Activated CD4-positive, alpha-beta memory T cell treated with anti-CD3 and anti-CD28 coated beads, Interleukin-2, amount 10 ng/mL, durations not matched to agents 7 days and 5 days (primary cell): ENCODE results near the gene PYDC1. TPM values are rescaled to one million over a fixed set of nuclear protein-coding genes. Genes with fewer than 3 reads are reported as not detected.
A peak's percentile ranks its signal among the peaks of the same experiment; 100 is the strongest.

Source experiments
- CTCF ChIA-PET: fragments of 350-600 bp; sonication (Branson Sonifier 250); formaldehyde crosslinking; loops from one replicate; lab custom pipeline; 2021; ENCODE audit warnings: antibody characterized with exemption, inconsistent platforms; lab: Charles Lee
- POLR2A ChIA-PET: fragments of 350-600 bp; sonication (Branson Sonifier 250); formaldehyde crosslinking; loops from one replicate; lab custom pipeline; 2021; ENCODE audit warnings: antibody characterized with exemption; lab: Charles Lee
- DNase-seq: peaks from one replicate; pipeline ENCODE4 v3.0.0-alpha.2; 2020
- H3K27ac Mint-ChIP-seq: one replicate; pipeline ENCODE4 v1.8.0; 2021; ENCODE audit warnings: mild to moderate bottlenecking, mixed read lengths
- H3K27me3 Mint-ChIP-seq: one replicate; pipeline ENCODE4 v1.8.0; 2021; ENCODE audit warnings: mixed read lengths
- H3K36me3 Mint-ChIP-seq: one replicate; pipeline ENCODE4 v1.8.0; 2021; ENCODE audit warnings: low read depth, mixed read lengths
- H3K4me1 Mint-ChIP-seq: one replicate; pipeline ENCODE4 v1.8.0; 2021; ENCODE audit warnings: mixed read lengths
- H3K4me3 Mint-ChIP-seq: one replicate; pipeline ENCODE4 v1.8.0; 2021; ENCODE audit warnings: mild to moderate bottlenecking, mixed read lengths
- H3K9me3 Mint-ChIP-seq: one replicate; pipeline ENCODE4 v1.8.0; 2021; ENCODE audit warnings: mixed read lengths
- total RNA-seq, 2 experiments: library from RNA; stranded (reverse); gene quantifications; one replicate each; pipeline ENCODE4 v1.2.3, GENCODE V29; 2021

PYDC1 gene
- not detected for total RNA-seq

DNA sequence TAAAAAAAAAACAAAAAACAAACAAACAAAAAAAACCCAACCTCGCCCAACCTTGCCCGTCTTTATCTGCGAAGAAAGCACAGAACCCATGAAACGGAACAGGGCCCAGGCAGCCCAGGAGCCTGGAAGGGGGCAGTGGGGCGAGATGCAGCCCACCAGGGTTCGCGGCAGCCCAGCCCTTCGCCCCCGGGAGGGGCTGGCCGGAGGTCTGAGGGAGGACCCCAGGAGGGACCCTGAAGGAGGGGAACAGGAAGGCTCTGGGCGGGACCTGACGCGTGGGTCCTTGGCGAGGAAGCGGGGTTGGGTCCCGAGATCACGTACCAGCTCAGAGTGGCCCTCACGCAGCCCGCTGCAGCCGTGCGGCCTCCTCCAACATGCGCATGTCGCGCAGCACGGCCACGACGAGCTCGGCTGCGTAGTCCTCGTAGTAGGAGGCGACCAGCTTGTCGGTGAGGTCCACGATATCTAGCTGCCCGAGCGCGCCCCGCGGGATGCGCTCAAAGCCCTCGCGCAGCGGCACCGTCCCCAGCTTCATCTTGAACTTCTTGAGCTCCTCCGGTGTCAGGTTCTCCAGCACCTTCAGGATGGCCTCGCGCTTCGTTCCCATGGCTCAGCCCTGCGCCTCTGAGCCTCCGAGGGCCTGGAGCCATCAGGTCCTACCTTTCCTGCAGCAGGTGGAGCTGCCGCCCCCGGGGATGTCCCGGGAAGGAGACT lies at the start of gene PYDC1:
TSS of gene PYDC1 (minus strand) at position 714 of the 714 bp plus-strand sequence. CDS start at position 607, 107 bp downstream.
- CTCF ChIA-PET, result interaction anchor here (0.7 to 2.9 kb wide), 4 partner anchors 13 to 41 kb away, joined by 3 to 10 read pairs (median 6); no protein-coding TSS in a partner anchor
- peak; percentile 23 for DNase-seq
- Mint-ChIP-seq H3K4me3 (peak within 1 kb of the TSS; percentile 41), H3K36me3 (no peaks in the 10 kb centered on the region), H3K4me1 (peaks cover 26% of the 10 kb centered on the region), H3K27ac (no peak within 1 kb of the TSS), H3K9me3 (no peaks in the 10 kb centered on the region), H3K27me3 (peaks cover 57% of the 10 kb centered on the region)
- POLR2A ChIA-PET, result interaction anchor here (0.5 to 4.6 kb wide), 9 partner anchors 8 to 214 kb away, joined by 3 to 45 read pairs (median 3); partner anchors contain the start of genes FUS and PYCARD

DNA sequence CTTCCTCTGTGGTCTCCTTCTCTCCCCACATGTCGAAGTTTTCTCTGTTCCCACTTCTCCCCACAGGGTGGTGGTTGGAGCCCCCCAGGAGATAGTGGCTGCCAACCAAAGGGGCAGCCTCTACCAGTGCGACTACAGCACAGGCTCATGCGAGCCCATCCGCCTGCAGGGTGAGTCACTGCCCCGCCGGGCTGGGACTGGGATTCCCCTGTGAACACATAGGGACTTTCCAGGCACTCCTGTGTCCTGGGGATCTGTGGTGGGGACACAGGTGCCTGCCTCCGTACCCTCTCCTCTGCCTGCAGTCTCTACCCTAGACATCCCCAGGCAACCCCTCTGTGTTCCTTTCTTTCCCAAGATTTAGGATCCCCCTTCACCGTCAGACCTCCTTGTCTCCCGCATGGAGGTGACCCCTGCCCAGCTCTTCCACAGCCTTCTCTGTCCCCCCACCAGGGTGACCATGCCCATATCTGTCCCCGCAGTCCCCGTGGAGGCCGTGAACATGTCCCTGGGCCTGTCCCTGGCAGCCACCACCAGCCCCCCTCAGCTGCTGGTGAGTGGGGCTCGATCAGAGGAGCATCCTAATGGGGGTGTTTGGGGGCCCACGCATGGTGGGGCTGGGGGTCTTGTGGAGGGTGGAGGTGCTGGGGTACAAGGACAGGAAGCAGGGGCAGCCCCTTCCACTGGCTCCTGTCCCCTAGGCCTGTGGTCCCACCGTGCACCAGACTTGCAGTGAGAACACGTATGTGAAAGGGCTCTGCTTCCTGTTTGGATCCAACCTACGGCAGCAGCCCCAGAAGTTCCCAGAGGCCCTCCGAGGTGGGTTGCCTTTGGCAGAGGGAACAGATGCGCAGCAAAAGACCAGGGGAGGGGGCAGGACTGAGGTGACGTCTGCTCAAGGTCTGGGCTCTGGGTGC lies 48.7 kb upstream of the PYDC1 start:
- peak; percentile 67 for DNase-seq
- CTCF ChIA-PET, result no interaction called here
- Mint-ChIP-seq H3K4me3 (peak overlapping the region; percentile 33), H3K9me3 (no peaks in the 10 kb centered on the region), H3K4me1 (peaks cover 57% of the 10 kb centered on the region), H3K36me3 (peaks cover 57% of the 10 kb centered on the region), H3K27me3 (no peaks in the 10 kb centered on the region), H3K27ac (peak overlapping the region; percentile 62)
- POLR2A ChIA-PET, result no interaction called here

DNA sequence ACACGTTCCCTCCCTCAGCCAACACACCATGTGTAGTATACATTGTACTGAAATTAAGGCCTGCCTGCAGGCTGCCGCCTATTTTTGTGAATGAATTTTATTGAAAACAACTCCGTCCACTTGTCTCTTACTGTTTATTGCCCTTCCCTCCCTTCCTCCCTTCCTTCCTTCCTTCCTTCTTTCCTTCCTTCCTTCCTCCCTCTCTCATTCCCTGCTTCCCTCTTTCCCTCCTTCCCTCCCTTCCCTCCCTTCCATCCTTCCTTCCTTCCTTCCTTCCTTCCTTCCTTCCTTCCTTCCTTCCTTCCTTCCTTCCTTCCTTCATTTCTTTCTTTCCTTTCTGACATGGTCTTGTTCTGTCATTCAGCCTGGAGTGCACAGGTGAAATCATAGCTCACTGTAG lies 45.1 kb upstream of the PYDC1 start:
- H3K4me1 Mint-ChIP-seq, result peaks cover 66% of the 10 kb centered on the region
- H3K9me3 Mint-ChIP-seq, result no peaks in the 10 kb centered on the region
- no peak for DNase-seq
- CTCF ChIA-PET, result no interaction called here
- peaks cover 38% of the 10 kb centered on the region for H3K36me3 Mint-ChIP-seq
- no peaks in the 10 kb centered on the region for H3K27me3 Mint-ChIP-seq
- H3K27ac Mint-ChIP-seq, result peak overlapping the region; percentile 11
- POLR2A ChIA-PET, result no interaction called here
- peak overlapping the region; percentile 39 for H3K4me3 Mint-ChIP-seq

DNA sequence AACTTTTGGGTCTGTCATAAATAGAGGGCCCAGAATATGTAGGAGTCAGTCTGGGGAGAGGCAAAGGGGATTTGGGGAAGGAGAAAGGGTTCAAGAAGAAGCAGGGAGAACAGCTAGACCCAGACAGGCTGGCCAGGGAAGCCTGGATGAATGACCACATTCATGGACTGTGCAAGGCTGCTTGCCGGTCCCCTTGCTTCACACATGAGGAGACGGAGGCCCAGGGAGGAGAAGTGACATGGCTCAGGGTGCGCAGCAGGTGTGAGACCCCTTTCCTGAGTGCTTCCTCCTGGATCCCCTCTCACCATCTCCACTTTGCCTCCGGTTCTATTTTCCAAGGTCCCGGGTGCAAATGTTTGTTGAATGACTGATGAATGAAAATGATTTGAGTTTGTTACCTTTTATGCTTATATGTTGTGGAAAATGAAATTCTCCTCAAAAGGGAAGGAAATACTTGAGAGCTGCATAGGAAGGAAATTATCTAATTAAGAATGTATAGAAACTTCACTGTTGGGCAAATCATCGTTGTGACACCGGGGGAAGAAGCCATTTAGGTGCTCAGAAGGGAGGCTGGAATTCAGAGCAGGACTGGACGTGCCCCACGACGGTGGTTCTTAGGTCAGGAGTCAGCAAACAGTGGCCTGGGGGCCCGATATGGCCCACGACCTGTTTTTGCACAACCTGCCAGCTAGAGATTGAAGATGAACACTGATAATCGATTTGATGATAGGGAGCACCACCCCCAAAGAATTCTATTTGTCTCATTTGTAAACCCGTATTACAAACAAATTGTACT lies 43.4 kb upstream of the PYDC1 start:
- Mint-ChIP-seq H3K9me3 (no peaks in the 10 kb centered on the region), H3K4me1 (peaks cover 63% of the 10 kb centered on the region), H3K27me3 (no peaks in the 10 kb centered on the region), H3K4me3 (peak overlapping the region; percentile 83), H3K36me3 (peaks cover 27% of the 10 kb centered on the region), H3K27ac (peak overlapping the region; percentile 74)
- DNase-seq, result no peak
- ChIA-PET POLR2A (interaction anchor here (0.6 to 1.3 kb wide), 5 partner anchors 11 to 81 kb away, joined by 3 to 4 read pairs (median 3); partner anchors contain the start of genes FUS and PYCARD), CTCF (no interaction called here)

DNA sequence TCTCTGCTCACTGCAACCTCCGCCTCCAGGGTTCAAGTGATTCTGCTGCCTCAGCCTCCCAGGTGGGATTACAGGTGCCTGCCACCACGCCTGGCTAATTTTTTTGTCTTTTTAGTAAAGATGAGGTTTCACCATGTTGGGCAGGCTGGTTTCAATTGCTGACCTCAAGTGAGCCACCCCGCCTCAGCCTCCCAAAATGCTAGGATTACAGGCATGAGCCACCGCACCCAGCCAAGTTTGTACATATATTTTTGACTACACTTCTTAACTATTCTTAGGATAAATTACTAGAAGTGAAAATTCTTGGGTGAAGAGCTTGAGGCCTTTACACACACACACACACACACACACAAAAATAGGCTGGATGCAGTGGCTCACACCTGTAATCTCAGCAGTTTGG lies 41.4 kb upstream of the PYDC1 start:
- peaks cover 67% of the 10 kb centered on the region for H3K4me1 Mint-ChIP-seq

DNA sequence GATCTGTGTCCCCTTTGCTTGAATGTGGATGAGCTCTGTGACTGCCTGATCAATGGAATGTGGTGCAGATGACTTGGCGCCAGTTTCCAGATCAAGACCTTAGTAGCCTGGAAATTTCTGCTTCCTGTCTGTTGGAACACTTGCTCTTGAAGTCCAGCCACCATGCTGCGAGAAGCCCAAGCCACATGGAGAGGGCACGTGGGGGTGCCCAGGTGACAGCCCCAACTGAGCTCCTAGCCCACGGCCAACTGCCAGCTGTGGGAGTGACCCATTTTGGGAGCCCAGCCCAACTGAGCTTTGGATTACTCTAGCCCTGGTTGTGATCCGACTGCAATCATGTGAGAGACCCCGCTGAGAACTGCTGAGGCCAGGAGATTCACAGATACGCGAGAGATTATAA lies 39.5 kb upstream of the PYDC1 start:
- Mint-ChIP-seq H3K27me3 (no peaks in the 10 kb centered on the region), H3K9me3 (no peaks in the 10 kb centered on the region), H3K36me3 (peaks cover 14% of the 10 kb centered on the region), H3K27ac (no peak overlapping the region), H3K4me1 (peaks cover 69% of the 10 kb centered on the region), H3K4me3 (no peak overlapping the region)
- CTCF ChIA-PET, result interaction anchor here (1.4 to 1.8 kb wide), 3 partner anchors 40 to 204 kb away, joined by 3 to 8 read pairs (median 5); partner anchors contain the start of gene PYDC1
- DNase-seq, result no peak
- POLR2A ChIA-PET, result interaction anchor here (0.7 to 1.0 kb wide), 2 partner anchors 55 to 61 kb away, joined by 3 to 4 read pairs; no protein-coding TSS in a partner anchor

More for the DNA sequence above, 41.4 kb upstream of the PYDC1 start:
- no peak for DNase-seq
- ChIA-PET POLR2A (interaction anchor here (0.9 to 1.3 kb wide), 2 partner anchors 43 to 79 kb away, joined by 3 read pairs; partner anchors contain the start of gene FUS), CTCF (interaction anchor here (1.0 kb wide), 1 partner anchor 42 kb away, joined by 4 read pairs; no protein-coding TSS in a partner anchor)
- H3K27me3 Mint-ChIP-seq, result no peaks in the 10 kb centered on the region
- H3K27ac Mint-ChIP-seq, result no peak overlapping the region
- no peak overlapping the region for H3K4me3 Mint-ChIP-seq
- H3K36me3 Mint-ChIP-seq, result peaks cover 22% of the 10 kb centered on the region
- no peaks in the 10 kb centered on the region for H3K9me3 Mint-ChIP-seq

DNA sequence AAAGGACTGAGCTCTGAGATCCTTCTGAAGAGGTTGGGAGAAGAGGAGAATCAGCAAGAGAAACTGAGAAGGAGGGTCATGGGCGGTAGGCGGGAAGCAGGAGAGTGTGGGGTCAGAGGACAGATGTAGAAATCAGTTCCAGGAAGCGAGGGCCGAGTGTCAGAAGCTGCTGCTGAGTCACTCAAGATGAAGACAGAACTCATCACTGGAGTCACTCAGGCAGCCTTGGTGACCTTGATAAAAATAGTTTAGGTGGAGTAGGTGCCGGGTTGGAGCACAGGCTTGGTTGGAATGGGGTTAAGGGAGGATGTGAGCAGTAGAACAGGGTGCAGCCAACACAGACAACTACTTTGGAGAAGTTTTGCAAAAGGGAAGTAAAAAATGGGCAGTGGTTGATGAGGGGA lies 36.7 kb upstream of the PYDC1 start:
- CTCF ChIA-PET, result interaction anchor here (0.6 kb wide), 1 partner anchor 205 kb away, joined by 3 read pairs; no protein-coding TSS in a partner anchor
- H3K36me3 Mint-ChIP-seq, result peaks cover 15% of the 10 kb centered on the region
- no peaks in the 10 kb centered on the region for H3K27me3 Mint-ChIP-seq
- peaks cover 62% of the 10 kb centered on the region for H3K4me1 Mint-ChIP-seq
- H3K9me3 Mint-ChIP-seq, result peaks cover 5% of the 10 kb centered on the region
- H3K4me3 Mint-ChIP-seq, result peak overlapping the region; percentile 73
- peak overlapping the region; percentile 95 for H3K27ac Mint-ChIP-seq
- POLR2A ChIA-PET, result interaction anchor here (0.7 to 3.5 kb wide), 4 partner anchors 51 to 206 kb away, joined by 3 to 13 read pairs (median 4); partner anchors contain the start of genes FUS and PYCARD
- DNase-seq, result peak; percentile 75

DNA sequence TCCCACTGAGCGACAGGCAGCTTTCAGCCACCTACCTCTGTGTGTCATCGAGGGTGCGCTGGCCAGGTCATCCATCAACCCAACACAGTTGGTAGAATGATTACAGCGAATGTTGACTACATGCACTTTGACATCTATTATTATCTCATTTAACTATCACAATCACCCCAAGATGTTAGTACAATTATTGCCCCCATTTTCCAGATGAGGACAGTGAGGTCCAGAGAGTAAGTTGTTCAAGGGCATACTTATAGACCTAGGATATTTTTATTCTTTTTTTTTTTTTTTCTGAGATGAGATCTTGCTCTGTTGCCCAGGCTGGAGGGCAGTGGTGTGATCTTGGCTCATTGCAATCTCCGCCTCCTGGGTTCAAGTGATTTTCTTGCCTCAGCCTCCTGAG lies 34.5 kb upstream of the PYDC1 start:
- CTCF ChIA-PET, result no interaction called here
- Mint-ChIP-seq H3K9me3 (peaks cover 5% of the 10 kb centered on the region), H3K36me3 (peaks cover 12% of the 10 kb centered on the region), H3K4me3 (no peak overlapping the region), H3K27ac (peak overlapping the region; percentile 84), H3K4me1 (peaks cover 56% of the 10 kb centered on the region), H3K27me3 (peaks cover 2% of the 10 kb centered on the region)
- POLR2A ChIA-PET, result interaction anchor here (1.0 to 3.2 kb wide), 2 partner anchors 50 to 71 kb away, joined by 3 to 10 read pairs; partner anchors contain the start of gene FUS
- DNase-seq, result no peak

DNA sequence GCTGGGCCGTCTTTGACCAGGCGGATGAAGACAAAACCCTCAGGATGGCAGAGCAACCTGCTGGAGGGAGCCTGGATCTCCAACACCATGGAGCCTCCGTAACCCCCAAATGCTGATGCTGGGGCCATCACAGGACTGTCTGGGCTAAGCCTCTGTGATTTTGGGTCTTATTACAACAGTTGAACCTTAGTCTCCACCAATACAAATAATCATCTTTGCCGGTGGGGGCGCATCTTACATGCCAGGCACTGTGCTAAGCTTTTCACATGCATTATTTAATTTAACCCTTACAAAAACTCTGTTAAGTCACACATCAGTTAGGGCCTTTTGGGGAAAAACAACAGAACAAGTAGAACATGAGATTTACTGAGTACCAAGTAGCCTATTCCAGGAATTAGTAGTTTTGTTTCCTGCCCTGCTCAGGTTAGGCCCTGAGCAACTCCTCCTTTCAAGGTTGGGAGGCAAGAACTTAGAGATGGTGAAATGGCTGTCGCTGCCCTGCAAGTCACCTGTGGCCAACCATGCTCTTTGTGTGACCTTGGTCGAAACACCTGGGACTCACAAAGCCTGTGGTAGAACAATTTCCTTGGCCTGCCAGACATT lies 33.9 kb upstream of the PYDC1 start:
- Mint-ChIP-seq H3K4me1 (peaks cover 55% of the 10 kb centered on the region), H3K27me3 (peaks cover 4% of the 10 kb centered on the region), H3K9me3 (peaks cover 5% of the 10 kb centered on the region), H3K4me3 (no peak overlapping the region), H3K36me3 (peaks cover 12% of the 10 kb centered on the region), H3K27ac (peak overlapping the region; percentile 84)
- ChIA-PET POLR2A (interaction anchor here (1.0 to 3.2 kb wide), 3 partner anchors 50 to 71 kb away, joined by 3 to 10 read pairs (median 3); partner anchors contain the start of gene FUS), CTCF (interaction anchor here (0.7 kb wide), 1 partner anchor 49 kb away, joined by 3 read pairs; the partner anchor contains the start of gene PYCARD)
- DNase-seq, result peak; percentile 40

DNA sequence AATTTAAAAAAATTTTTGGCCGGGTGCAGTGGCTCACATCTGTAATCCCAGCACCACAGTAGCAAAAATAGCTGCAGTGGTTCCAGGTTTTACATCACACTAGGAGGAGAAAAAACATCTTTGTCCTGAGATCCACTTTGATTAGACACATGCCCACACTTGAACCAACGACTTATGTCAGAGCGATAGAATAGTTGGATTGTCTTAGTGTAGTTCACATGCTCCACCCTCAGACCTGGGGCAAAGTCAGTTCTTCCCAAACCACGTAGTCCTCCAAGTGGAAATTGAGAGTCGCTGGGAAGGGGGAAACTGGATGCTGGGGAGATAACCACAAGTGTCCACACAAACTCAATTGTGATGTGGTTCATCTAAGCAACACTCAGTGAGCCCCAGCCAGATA lies 31.4 kb upstream of the PYDC1 start:
- Mint-ChIP-seq H3K36me3 (peaks cover 12% of the 10 kb centered on the region), H3K27me3 (peaks cover 6% of the 10 kb centered on the region), H3K4me1 (peaks cover 37% of the 10 kb centered on the region), H3K27ac (no peak overlapping the region), H3K9me3 (peaks cover 5% of the 10 kb centered on the region), H3K4me3 (no peak overlapping the region)
- DNase-seq, result no peak
- ChIA-PET CTCF (interaction anchor here (1.3 kb wide), 1 partner anchor 11 kb away, joined by 3 read pairs; no protein-coding TSS in a partner anchor), POLR2A (interaction anchor here (3.2 kb wide), 1 partner anchor 68 kb away, joined by 10 read pairs; the partner anchor contains the start of gene FUS)

DNA sequence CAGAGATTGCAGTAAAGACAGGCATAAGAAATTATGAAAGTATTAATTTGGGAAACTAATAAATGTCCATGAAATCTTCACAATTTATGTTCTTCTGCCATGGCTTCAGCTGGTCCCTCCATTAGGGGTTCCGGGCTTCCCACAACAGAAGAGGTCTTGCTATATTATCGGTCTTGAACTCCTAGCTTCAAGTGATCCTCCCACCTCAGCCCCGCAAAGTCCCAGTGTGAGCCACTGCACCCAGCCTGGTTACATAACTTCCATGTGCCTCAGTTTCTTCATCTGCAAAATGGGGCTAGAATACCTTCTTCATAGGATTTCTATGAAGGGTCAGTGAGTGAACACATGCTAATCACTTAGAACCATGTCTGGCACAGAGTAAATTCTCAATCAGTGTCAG lies 29.4 kb upstream of the PYDC1 start:
- ChIA-PET CTCF (no interaction called here), POLR2A (no interaction called here)

More for the DNA sequence above, 29.4 kb upstream of the PYDC1 start:
- Mint-ChIP-seq H3K4me3 (no peak overlapping the region), H3K9me3 (peaks cover 4% of the 10 kb centered on the region), H3K36me3 (peaks cover 6% of the 10 kb centered on the region), H3K27ac (no peak overlapping the region), H3K27me3 (peaks cover 8% of the 10 kb centered on the region), H3K4me1 (peaks cover 18% of the 10 kb centered on the region)
- DNase-seq, result no peak
